AG04449 (cell line): ENCODE results near the gene SLIT1.

Experiments used
- CTCF ChIA-PET: fragments of 350-600 bp; formaldehyde crosslinking; extraction: SDS; loops from one replicate; lab custom pipeline; 2021; ENCODE audit warnings: antibody characterized with exemption; lab: Yijun Ruan, JAX
- POLR2A ChIA-PET: fragments of 400-600, 350-600 bp; formaldehyde crosslinking; extraction: SDS; loops from one replicate; lab custom pipeline; 2020; ENCODE audit warnings: antibody characterized with exemption, inconsistent platforms; lab: Yijun Ruan, JAX
- DNase-seq: peaks from one replicate; pipeline ENCODE4 v3.0.0-alpha.2; 2010; ENCODE audit warnings: low read depth, low spot score
- H3K4me3 ChIP-seq: 2 replicates; pipeline ENCODE4 v1.5.1; 2011; ENCODE audit warnings: low read depth, mild to moderate bottlenecking, control low read depth, low read length
- CTCF ChIP-seq: IDR thresholded peaks from one replicate; pipeline ENCODE4 v1.5.1; 2011; ENCODE audit warnings: mild to moderate bottlenecking, moderate library complexity, low read length, control low read depth, inconsistent platforms; ENCODE audit not compliant: insufficient read depth; ENCODE audit errors: missing control alignments

SLIT1 gene

GRCh38 chr10:97018251-97019212 is 167.2 kb downstream of the SLIT1 start:
- H3K4me3 ChIP-seq = no peak overlapping the region
- TF ChIP-seq CTCF = no peak
- CTCF ChIA-PET = interaction anchor here (2.5 kb wide), 1 partner anchor 18 kb away, joined by 11 read pairs; no protein-coding TSS in a partner anchor
- no peak for DNase-seq
- POLR2A ChIA-PET = interaction anchor here (0.7 kb wide), 1 partner anchor 401 kb away, joined by 4 read pairs; no protein-coding TSS in a partner anchor

- no peak for DNase-seq
- POLR2A ChIA-PET = interaction anchor here (0.7 kb wide), 1 partner anchor 402 kb away, joined by 4 read pairs; no protein-coding TSS in a partner anchor
- CTCF ChIA-PET = interaction anchor here (1.3 to 2.5 kb wide), 3 partner anchors 8 to 503 kb away, joined by 3 to 14 read pairs (median 11); partner anchors contain the start of gene TLL2
- no peak for TF ChIP-seq CTCF
- no peak overlapping the region for H3K4me3 ChIP-seq
These were observed 168.3 kb downstream of the SLIT1 start for GRCh38 chr10:97017474-97017903.

- CTCF ChIA-PET = interaction anchor here (1.3 to 2.5 kb wide), 3 partner anchors 8 to 503 kb away, joined by 3 to 14 read pairs (median 11); partner anchors contain the start of gene TLL2
- TF ChIP-seq CTCF = no peak
- no peak overlapping the region for H3K4me3 ChIP-seq
- POLR2A ChIA-PET = no interaction called here
- DNase-seq = no peak
These were observed 168.9 kb downstream of the SLIT1 start for GRCh38 chr10:97016728-97017473.

- no peak for TF ChIP-seq CTCF
- CTCF ChIA-PET = interaction anchor here (1.0 kb wide), 1 partner anchor 10 kb away, joined by 3 read pairs; no protein-coding TSS in a partner anchor
- DNase-seq = no peak
- H3K4me3 ChIP-seq = no peak overlapping the region
- POLR2A ChIA-PET = no interaction called here
These were observed 170.5 kb downstream of the SLIT1 start for GRCh38 chr10:97015240-97015639.

GRCh38 chr10:97013983-97014382 is 171.8 kb downstream of the SLIT1 start:
- TF ChIP-seq CTCF = no peak
- ChIA-PET POLR2A (no interaction called here), CTCF (interaction anchor here (1.0 to 2.8 kb wide), 2 partner anchors 11 to 23 kb away, joined by 5 to 13 read pairs; no protein-coding TSS in a partner anchor)
- H3K4me3 ChIP-seq = no peak overlapping the region
- DNase-seq = no peak
